Eye (tissue), 1 donor: ENCODE results near the gene CGA.

ENCODE experiments used
- DNase-seq: peaks from one replicate; pipeline ENCODE4 v3.0.0-alpha.2; 2015

The CGA gene

DNA sequence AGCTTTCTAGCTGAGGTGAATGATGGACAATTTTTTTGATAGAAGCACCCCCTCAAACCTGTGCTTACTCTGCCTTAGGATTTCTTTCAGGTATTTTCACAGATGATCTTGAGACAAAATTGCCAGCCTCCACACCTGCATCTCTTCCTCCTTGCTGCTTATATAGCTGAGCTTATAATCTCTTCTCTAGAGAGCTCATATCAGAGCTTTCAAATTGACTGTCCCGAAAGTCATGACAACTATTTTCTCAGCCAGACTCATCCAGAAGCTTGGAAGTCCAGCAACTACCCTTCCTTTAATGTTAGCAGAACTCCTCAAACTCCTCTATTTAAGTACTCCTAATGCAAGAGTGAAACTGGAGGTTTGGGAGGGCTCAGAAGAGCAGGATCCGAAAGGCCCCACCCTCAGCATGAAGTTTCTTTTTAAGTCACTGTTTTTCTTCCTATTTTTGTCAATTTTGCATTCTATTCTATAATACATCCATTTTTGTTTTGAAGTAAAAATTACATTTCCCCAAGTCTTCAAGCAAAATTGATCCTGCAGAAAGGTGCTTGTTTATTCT is 12.7 kb downstream of the CGA start:
- no peak for DNase-seq

DNA sequence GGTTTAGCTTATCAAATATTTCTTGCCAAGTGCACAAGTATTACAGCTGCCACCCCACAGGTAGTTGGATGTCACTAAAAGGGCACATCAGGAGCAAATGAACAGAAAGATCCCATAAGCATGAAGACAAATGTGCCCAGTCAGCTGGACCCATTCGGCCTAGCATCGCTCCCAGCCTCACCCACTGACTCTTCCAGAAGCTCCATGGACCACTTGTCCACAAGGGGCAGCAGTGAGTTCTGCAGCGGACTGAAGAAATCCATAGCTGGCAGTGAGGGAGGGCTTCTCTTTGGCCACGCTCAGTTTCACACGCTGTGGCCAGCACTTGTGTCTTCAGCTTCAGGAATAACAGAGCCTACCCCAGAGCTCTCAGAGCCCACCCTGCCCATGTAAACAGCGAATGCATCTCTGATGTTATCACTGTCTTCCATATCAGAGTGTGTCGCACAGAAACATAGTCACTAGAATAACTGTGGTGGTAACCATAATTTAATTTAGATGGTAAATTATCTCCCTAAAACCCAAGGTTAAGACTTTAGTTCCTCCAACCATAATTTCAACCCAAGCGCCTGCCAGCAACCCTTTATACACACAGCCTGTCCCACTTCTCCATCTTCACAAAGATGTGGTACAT is 15.8 kb downstream of the CGA start:
- DNase-seq = peak; percentile 90

DNA sequence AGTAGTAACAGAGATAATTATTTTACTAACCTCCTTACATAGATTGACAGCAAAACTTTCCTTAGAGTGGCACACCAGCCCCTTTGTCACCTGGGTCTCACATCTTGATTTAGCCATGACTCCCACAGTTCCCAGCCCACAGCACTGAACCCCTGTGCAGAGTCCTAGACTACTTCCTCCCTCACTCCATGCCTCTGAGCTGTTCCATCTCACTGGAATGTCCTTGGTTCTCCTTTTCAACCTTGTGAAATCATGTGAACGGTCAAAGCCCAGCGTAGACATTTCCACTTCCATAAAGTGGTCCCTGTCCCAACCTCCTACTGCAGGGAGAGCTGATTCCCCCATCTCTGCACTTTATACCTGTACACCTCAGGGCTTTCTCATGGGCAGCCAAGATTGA is 19.7 kb downstream of the CGA start:
- DNase-seq = no peak

DNA sequence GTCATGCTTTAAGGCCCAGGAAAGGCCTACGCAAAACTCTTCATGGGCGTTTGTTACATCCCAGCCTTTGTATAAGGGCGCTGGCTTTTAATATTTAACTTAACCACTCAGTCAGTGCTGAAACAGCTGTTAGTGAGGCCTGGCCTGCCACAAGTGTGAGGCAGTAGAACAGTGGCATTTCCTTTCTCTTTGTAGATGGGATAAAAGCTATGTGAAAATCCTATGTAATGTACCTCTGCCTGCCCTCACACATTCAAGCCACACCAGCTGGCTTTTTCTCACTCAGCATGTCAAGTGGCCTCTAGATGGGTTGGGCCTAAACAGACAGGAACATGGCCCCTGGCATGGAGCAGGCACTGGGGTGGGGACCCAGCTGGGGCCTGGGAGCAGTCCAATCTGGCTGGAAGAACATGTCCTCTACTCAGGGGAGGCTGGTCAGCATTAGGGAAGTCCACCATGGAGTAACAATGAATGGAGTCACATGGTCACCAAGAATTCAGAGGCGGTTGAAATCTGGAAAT is 20.7 kb downstream of the CGA start:
- DNase-seq = peak; percentile 6

DNA sequence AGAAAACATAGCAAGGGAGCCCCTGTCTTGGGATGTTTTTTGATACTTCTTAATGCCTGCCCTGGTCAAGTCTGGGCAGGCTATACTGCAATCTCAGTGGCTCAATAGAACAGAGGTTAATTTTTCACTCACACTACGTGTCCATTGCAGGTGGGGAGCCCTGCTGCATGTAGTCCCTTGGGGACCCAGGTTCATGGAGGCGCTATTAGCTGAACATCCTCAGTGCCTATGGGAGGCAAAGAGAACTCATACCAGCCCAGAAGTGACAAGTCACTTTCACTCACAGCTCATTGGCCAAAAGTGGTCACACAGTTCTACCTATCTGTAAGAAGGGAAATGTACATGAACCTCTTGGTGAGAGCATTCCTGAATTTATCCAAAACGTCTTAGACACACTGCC is 23.2 kb downstream of the CGA start:
- no peak for DNase-seq

DNA sequence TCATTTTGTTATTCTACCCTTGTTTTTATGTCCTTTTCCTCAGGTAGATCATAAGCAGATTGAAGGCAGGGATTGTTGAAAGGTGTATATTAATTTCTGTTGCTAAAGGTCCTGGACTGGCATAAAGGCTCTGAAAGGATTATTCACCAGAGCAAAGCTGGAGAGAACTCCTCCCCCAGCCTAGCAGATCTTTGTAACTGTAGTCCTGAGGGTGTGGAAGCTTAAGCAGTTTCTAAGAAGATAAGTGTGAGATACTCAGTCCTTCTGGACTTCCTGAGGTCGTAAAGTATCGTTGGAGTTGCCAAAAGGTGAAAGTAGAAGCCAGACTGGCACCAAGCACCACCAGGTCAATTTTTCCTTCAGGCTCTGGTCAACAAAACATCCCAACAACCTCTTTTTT is 24.2 kb downstream of the CGA start:
- no peak for DNase-seq

DNA sequence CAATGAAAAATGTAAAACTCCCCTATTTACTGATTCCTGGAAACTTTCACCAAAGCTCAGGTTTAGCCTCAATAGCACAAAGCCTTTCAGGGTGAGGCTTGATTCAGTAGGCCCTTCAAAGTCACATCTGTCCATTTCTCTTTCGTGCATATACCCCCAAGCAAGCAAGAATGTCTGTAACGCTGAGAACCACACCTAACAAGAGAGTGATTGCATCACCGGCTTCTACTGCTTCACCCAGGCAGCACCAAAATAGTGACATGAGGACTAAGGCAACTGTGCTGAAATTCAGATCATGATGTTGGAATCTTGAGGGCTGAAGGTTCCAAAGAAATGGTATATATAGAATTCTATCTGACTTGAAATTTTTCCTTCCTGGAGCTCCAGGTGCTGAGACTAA is 26.1 kb downstream of the CGA start:
- no peak for DNase-seq

DNA sequence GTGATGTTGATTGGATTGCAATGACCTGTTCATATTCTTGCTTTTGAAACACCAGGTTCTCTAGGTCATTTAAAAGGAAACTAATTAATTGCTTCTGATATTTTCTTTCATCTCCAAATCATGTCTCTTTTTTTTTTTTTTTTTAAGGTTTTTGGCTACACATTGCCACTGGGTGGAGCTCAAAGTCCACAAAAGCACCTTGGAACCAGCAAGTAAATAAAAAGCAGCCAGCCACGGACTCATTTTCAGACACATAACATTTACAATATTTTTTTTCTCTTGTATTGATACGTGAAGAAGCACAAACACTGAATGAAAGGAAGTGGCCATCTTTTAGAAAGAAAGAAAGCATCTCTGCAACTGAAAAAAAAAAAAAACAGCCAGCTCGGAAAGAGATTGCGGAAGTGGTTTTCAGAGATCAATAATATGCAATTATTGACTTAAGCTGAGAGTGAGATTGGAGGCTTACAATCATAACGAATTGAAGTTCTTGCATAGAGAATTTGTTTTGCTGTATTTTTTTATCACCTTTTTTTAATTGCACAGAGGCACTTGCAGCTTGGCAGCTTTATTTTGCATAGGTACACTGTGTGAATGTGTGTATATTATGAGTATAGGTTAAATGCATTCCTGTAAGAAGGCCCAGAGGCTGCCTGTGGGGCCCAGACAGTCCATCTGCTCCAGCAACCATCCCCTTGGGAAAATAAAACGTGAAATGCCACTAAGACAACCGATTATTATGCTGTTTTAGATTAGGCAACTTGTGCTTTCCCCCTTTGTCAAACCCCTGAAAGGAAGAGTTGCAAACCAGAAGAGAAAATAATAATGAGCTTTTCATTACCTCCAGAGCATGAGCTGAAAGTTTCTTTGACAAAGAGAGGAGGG is 28.2 kb downstream of the CGA start:
- peak; percentile 89 for DNase-seq

DNA sequence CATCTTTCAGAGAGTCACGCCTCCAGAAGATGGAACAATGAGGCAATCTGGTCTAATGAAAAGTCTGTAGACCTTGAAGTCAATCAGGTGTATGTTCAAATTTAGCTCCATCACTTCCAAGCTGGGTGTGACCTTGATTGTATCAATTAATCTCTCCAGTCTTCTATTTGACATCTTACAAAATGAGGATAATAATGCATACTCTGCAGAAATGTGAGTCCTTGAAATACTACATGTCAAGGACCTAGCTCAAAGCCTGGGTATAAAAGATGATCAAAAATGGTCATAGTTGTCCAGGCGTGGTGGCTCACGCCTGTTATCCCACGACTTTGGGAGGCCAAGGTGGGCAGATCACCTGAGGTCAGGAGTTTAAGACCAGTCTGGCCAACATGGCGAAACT is 29.8 kb downstream of the CGA start:
- no peak for DNase-seq

DNA sequence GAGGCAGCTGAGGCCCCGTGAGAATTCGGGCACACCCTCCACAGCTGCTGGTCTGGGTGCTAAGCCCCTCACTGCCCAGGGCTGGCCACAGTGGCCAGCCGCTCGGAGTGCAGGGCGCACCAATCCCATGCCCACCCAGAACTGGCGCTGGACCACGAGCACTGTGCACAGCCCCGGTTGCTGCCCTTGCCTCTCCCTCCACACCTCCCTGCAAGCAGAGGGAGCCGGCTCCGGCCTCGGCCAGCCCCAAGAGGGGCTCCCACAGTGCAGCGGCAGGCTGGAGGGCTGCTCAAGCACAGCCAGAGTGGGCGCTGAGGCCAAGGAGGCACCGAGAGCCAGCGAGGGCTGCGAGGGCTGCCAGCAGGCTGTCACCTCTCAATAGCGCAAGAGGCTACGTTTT is 35.0 kb downstream of the CGA start:
- DNase-seq = no peak

DNA sequence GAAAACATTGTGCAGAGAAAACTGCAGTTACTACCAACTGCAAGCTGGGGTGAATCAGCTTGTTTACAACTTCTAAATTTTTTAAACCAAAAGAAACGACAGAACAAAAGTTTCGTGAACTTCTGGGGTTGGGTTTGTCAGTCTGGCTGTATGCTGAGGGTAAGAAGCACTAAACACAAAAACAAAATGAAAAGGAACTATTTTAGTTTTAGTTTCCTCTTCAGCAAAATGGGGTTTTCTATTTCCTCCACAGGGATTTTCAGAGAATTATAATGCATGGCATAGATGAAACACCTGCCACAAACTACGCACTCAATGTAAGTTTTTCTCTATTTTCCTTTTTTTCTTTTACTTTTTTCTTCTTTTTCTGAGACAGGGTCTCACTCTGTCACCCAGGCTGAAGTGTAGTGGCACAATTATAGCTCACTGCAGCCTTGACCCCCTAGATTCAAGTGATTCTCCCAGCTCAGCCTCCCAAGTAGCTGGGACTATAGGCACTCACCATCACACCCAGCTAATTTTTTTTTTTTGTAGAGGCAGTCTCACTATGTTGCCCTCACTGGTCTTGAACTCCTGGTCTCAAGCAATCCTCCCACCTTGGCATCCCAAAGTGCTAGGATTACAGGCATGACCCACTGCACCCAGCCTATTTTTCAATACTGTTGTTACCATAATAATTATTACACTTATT is 40.6 kb downstream of the CGA start:
- DNase-seq = no peak

DNA sequence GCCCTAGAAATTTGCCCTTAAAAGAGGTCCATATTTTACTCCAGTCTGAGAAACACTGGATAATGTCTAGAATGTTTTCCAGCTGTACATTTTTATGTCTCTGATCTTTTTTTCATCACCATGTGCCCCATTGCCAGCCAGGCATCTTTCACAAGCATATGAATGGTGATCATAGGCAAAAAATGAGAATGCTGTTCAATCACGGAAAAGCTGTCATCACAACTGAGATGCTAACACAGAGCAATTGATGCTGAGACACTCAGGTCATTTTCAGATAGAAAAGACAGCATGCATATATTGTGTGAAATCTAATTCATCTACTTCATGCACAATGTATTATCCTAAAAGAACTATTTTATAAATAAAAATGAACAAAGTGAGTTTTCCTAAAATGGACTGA is 41.6 kb downstream of the CGA start:
- DNase-seq = no peak

DNA sequence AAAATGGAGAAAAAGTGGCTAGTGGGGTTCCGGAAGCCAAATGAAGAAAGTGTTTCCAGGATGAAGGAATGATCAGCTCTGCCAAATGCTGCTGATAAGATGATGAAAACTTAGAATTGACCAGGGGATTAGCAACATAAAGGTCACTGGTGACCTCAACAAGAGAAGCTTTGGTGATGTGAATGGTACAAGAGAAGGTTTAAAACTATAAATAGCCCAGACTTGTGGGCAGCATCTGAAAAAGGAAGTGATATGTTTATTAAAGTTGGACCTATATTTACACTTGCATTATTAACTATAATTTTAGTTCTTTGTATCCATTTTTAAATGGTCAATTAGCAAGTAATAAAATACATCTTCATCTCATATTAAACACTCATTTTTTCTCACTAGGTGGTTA is 45.1 kb downstream of the CGA start:
- no peak for DNase-seq

DNA sequence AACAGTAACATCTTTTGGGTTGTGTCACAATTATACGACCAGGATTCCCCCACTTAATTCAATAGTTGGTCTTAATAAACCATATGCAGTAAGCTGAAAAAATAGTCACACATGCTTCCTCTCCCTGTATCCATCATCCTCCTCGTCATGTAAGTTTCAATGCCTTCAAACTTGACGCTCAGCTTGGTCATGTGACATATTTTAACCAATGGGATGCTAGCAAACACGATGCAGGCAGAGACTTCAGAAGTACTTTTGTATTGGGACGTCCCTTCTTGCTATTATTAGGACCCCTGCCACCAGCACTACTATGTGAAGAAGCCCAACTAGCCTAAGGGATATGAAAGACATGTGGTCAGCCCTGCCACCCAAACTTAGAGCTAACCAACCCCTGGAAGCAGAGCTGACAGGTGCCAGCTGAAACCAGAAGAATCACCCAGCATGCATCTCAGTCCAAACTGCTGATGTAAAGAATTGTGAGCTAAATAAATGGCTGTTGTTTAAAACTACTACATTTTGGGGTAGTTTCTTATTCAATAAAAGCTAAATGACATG is 49.3 kb downstream of the CGA start:
- DNase-seq = no peak

DNA sequence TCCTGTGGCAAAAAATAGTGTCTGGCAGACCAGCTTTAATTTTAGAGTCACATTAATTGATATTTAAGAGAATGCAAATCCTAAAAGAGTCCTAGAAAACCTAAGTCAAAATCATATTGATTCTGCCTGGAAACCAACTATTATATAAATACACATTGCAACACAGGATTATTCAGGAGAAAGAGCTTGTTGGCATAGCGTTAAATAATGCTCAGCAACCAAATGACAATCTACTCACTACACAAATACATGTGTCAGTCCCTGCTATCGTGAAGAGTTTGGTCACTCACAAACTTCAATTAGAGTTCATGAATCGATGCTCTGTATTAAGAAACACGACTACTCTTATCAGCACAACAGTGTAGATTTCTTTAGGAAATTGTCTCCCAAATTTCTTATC is 54.2 kb downstream of the CGA start:
- no peak for DNase-seq
